Stimulated activated CD8-positive, alpha-beta memory T cell treated with anti-CD3 and anti-CD28 coated beads, Interleukin-12 subunit alpha, Interleukin-12 subunit beta, amount 100 ng/mL, for 1 hour (primary cell): Measurements from ENCODE around the gene DHH.

Experiments used
- DNase-seq: peaks from one replicate; pipeline ENCODE4 v3.0.0-alpha.2; 2020; ENCODE audit warnings: low read depth

The DHH gene

GRCh38 chr12:49050507-49051372 is 43.9 kb downstream of the DHH start:
- no peak for DNase-seq

GRCh38 chr12:49049566-49050224 is 44.9 kb downstream of the DHH start:
- DNase-seq, result no peak

- DNase-seq, result no peak
These were observed 45.6 kb downstream of the DHH start for GRCh38 chr12:49048953-49049352.

GRCh38 chr12:49046129-49046895 is 48.3 kb downstream of the DHH start:
- no peak for DNase-seq

GRCh38 chr12:49044660-49045059 is 49.9 kb downstream of the DHH start:
- DNase-seq, result no peak

GRCh38 chr12:49043856-49044258 is 50.7 kb downstream of the DHH start:
- DNase-seq, result peak; percentile 69

- no peak for DNase-seq
These were observed 51.4 kb downstream of the DHH start for GRCh38 chr12:49043241-49043640.

GRCh38 chr12:49041881-49042484 is 52.6 kb downstream of the DHH start:
- no peak for DNase-seq

- no peak for DNase-seq
These were observed 53.3 kb downstream of the DHH start for GRCh38 chr12:49041036-49041880.

GRCh38 chr12:49040364-49040855 is 54.2 kb downstream of the DHH start:
- DNase-seq, result no peak

- no peak for DNase-seq
These were observed 54.9 kb downstream of the DHH start for GRCh38 chr12:49039421-49040363.

- no peak for DNase-seq
These were observed 56.2 kb downstream of the DHH start for GRCh38 chr12:49038291-49038955.

- no peak for DNase-seq
These were observed 56.7 kb downstream of the DHH start for GRCh38 chr12:49037947-49038237.

- DNase-seq, result no peak
These were observed 57.3 kb downstream of the DHH start for GRCh38 chr12:49037111-49037946.
